NCI-H2029 (cell line): Measurements from ENCODE around the gene LARP4.
A peak's percentile ranks its signal among the peaks of the same experiment; 100 is the strongest.
"Not testable (repeated sequence)": the region's sequence is repeated elsewhere in the genome, so short reads cannot be mapped to it uniquely, and the experiment has no call there.

Experiments
- DNase-seq: peaks from one replicate; lab custom pipeline; 2025; lab: John Stamatoyannopoulos, UW

The LARP4 gene

GRCh38 chr12:50400638-50401499, at the start of gene LARP4:
Gene LARP4, plus strand, starts transcription at chr12:50400885. Its CDS starts 126 bp downstream, at chr12:50401011.
- DNase-seq: peak; percentile 96

DNA sequence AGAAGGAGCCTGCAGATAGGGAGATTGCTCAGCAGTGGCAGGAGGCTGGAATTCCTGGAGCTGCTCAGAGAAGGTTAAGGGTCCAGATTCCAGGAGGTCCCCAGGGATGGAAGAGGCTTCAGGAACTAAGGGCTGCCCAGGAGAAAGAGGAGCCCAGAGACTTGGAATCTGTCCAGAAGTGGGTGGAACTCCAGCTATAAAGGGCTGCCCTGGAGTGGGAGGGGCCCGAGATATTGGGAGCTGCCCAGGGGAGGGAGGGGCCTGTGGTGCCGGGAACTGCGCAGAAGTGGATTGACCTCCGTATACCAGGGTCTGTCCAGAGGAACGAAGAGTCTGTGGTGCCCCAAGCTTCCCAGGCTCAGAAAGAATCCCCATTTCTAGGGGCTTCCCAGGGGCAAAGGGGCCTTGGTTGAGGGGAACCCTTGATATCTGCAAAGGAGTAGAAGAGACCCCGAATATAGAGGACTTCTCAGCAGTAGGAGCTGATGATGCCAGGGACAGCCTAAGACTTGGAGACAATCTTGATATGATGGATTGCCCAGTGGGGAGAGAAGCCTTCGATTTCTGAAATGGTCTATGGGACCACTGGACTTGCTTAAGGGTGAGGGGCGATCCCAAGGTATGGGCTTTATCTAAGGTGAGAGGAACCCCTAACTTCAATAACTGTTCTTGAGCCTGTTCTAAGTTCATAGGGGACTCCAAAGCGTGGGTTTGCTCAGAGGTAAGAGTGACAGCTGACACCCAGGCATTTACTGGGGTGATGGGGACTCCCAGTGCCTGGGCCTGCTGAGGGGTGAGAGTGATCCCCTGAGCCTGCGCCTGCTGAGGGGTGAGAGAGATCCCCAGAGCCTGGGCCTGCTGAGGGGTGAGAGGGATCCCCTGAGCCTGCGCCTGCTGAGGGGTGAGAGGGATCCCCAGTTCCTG, 49.3 kb upstream of the LARP4 start:
- peak; percentile 74 for DNase-seq

DNA sequence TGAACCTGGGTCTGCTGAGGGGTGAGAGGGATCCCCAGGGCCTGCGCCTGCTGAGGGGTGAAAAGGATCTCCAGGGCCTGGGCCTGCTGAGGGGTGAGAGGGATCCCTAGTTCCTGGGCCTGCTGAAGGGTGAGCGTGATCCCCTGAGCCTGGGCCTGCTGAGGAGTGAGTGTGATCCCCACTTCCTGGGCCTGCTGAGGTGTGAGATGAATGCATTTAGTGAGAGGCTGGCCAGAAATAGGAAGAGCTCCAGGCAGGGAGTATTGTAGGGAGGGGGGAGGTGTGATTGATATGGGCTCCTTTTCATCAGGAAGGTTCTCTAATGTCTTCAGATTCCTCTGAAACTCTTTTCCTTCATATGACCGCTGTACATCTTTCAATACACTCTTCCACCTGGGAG, 47.3 kb upstream of the LARP4 start:
- no peak for DNase-seq

GRCh38 chr12:50353869-50354593, 46.7 kb upstream of the LARP4 start:
- DNase-seq: no peak

GRCh38 chr12:50354908-50355307, 45.8 kb upstream of the LARP4 start:
- DNase-seq: no peak

- no peak for DNase-seq
Measured at GRCh38 chr12:50355365-50355764, 45.3 kb upstream of the LARP4 start.

GRCh38 chr12:50362671-50363070, 38.0 kb upstream of the LARP4 start:
- no peak for DNase-seq

- DNase-seq: no peak
Measured at GRCh38 chr12:50363141-50363540, 37.5 kb upstream of the LARP4 start.

DNA sequence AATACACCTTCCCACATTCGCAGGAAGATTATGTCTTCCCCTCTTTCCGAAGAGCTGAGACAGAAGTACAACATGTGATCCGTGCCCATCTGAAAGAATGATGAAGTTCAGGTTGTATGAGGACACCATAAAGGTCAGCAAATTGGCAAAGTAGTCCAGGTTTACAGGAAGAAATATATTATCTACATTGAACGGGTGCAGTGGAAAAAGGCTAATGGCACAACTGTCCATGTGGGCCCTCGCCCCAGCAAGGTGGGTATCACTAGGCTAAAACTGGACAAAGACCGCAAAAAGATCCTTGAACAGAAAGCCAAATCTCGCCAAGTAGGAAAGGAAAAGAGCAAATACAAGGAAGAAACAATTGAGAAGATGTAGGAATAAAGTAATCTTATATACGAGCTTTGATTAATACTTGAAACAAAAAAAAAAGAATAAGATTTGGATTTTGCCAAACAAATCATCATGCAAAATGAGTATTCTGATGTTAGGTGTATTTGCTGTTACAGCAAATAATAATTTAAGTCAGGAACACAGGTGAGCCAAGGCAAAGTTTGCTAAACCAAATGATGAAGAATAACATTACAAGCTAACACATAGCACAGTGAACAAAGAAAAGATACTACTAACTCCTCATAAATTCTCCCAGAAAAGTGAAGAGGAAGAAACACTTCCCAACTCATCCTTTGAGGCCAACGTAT, 34.8 kb upstream of the LARP4 start:
- no peak for DNase-seq

DNA sequence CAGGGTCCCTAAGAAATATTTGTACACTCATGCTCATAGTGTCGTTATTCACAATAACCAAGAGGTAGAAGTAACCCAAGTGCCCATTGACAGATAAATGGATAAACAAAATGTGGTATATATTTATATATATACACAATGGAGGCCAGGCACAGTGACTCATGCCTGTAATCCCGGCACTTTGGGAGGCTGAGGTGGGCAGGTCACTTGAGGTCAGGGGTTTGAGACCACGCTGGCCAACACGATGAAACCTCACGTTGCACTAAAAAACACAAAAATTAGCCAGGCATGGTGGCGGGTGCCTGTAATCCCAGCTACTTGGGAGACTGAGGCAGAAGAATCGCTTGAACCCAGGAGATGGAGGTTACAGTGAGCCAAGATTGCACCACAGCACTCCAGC, 30.0 kb upstream of the LARP4 start:
- not testable (repeated sequence) for DNase-seq

DNA sequence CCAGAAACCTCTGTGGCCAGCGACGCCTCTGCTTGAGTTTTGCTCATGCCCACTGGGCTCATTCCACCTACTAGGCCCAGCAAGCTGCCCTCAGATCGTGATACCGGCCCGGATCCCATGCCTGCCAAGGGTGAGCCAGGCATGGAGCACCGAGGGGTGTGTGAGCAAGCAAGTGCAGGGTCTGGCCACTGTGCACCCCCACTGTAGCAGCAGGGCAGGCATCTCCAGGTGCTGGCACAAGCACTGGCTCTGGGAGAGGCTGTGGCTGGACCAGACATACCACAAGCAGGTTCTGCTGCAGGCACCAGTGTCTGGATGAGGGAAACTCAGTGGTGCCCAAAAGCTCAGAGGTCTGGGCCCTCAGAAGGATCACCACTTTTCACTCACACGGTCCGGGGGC, 24.9 kb upstream of the LARP4 start:
- DNase-seq: no peak

GRCh38 chr12:50380761-50381325, 19.8 kb upstream of the LARP4 start:
- no peak for DNase-seq

DNA sequence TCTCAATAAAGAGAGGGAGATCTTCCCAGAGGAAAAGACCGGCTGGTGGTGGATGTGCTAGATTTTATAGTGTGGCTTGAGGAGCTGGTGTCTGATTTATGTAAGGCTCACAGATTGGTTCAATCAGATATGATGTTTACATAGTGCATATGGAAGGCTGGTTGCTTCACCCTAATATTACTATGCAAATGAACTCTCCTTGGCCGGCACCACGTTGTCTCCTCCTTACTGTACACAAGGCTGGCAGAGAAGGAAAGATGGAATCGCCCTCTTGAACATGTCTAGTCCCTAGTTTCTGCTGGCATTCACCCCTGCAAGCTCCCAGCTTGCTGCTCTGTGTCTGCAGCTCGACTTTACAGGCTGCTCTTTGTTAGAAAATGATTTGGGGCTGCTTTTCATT, 13.2 kb upstream of the LARP4 start:
- DNase-seq: no peak

DNA sequence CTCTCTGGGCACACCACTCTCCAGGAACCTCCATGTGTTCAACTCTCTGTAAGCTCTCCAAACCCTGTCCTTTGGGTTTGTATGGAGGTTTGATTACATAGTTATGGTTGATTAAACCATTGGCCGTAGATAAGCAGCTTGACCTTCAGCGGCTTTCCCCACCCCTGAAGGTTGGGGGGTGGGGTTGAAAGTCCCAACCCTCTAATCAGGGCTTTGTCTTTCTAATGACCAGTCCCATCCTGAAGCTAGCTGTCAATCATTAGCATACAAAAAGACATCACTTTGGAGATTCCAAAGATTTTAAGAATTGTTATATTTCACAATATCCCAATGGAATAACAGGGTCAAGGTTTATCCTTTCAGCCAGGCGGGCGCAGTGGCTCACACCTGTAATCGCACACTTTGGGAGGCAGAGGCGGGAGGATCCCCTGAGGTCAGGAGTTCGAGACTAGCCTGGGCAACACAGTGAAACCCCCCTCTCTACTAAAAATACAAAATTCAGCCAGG, 12.7 kb upstream of the LARP4 start:
- DNase-seq: no peak

- not testable (repeated sequence) for DNase-seq
Measured at GRCh38 chr12:50388793-50389192, 11.9 kb upstream of the LARP4 start.

GRCh38 chr12:50390316-50390741, 10.4 kb upstream of the LARP4 start:
- no peak for DNase-seq

- no peak for DNase-seq
Measured at GRCh38 chr12:50394469-50395029, 6.1 kb upstream of the LARP4 start.

GRCh38 chr12:50397117-50397650, 3.5 kb upstream of the LARP4 start:
- no peak for DNase-seq

DNA sequence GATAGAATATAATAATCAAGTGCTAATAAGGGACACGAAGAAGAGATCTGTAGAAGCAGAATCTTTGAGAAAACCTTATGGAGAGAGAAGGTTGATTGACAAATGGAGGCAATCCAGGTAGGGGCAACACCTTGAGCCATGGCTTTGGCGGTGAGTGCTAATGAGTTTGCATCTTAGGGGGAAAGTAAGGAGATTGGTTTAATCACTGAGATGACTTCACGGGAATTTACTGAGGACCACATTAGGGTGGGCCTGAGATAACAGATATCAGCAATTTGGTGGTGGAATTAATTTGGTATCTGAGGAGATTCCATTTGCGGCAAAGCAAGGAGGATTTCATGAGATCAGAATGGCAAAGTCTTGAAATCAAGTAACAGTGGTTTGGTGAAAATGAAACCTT, 1.8 kb upstream of the LARP4 start:
- DNase-seq: no peak

GRCh38 chr12:50400104-50400637, 514 bp upstream of the LARP4 start:
- peak; percentile 37 for DNase-seq
